Measurements from ENCODE around the gene ERCC2. TPM values are rescaled to one million over a fixed set of nuclear protein-coding genes. Genes with fewer than 3 reads are reported as not detected.

ERCC2 gene
- total RNA-seq, 1 experiment from 2014 or later: 58.9 TPM

DNA sequence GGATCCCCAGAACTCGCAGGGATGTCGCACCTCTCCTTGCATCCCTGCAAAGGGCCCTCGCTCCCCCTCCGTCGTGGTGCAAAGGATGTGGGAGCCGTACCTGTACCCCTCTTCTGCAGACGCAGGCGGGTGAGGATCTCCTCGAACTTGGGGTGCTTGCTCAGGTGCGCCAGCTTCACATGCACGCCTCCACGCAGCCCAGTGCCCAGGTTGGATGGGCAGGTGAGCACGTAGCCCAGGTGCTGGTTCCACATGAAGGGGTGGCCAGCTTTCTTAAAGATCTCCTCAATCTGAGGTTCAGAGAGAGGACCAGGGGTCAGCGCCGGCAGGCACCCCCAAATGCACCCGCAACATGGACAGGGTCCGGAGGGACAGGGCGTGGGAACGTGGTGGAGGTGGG lies 63.0 kb downstream of the ERCC2 start (continued):
- TF ChIP-seq EZH2phosphoT487 (IDR thresholded peaks at IDR 0.05; ENCODE audit: borderline replicate concordance) (no peak), SP1 (IDR thresholded peaks at IDR 0.05; ENCODE audit: low read depth) (no peak), SRF (IDR thresholded peaks at IDR 0.05; ENCODE audit: low read depth) (no peak), TCF7L2 (IDR thresholded peaks at IDR 0.05; ENCODE audit: borderline replicate concordance, extremely low read depth, insufficient read depth, insufficient read length) (no peak), MAX (IDR thresholded peaks at IDR 0.05) (no peak), EGR1 (IDR thresholded peaks at IDR 0.05; ENCODE audit: low read depth) (no peak), EZH2 (IDR thresholded peaks at IDR 0.05) (no peak)
- TF ChIP-seq, protein P1, sequence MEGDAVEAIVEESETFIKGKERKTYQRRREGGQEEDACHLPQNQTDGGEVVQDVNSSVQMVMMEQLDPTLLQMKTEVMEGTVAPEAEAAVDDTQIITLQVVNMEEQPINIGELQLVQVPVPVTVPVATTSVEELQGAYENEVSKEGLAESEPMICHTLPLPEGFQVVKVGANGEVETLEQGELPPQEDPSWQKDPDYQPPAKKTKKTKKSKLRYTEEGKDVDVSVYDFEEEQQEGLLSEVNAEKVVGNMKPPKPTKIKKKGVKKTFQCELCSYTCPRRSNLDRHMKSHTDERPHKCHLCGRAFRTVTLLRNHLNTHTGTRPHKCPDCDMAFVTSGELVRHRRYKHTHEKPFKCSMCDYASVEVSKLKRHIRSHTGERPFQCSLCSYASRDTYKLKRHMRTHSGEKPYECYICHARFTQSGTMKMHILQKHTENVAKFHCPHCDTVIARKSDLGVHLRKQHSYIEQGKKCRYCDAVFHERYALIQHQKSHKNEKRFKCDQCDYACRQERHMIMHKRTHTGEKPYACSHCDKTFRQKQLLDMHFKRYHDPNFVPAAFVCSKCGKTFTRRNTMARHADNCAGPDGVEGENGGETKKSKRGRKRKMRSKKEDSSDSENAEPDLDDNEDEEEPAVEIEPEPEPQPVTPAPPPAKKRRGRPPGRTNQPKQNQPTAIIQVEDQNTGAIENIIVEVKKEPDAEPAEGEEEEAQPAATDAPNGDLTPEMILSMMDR (IDR thresholded peaks at IDR 0.05 in 2 of 3, conservative IDR thresholded peaks at IDR 0.05 in 1 of 3; ENCODE audit: borderline replicate concordance in 1 of 3, insufficient read depth in 1 of 3, low read depth in 2 of 3, low read length in 2 of 3): no peak

DNA sequence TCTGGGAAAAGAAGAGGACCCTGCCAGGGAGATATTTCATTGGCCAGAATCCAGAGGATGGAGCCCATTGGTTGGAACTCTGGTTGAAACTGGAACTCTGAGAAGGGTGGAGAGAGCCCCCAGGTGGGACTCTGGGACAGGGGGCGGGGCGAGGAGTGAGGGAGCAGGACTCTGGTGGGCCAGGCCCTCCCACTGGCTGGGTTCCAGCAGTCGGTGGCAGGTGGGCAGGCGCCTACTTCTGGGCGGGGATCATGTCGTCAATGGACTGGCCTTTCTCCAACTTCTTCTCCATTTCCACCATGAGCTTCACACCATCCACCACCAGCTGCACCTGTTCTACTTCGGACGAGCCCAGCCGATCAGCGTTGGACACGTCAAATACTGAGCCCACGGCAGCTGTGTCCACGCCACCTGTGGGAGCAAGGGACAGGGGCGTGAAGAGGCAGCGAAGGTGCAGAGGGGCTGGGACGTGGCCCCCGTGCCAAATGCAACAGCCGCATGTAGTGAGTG lies 63.8 kb downstream of the ERCC2 start:
- Histone ChIP-seq H3K79me2 (ENCODE audit: insufficient read depth, low read length) (no peaks in the 10 kb centered on the region), H3K9ac (ENCODE audit: low read length) (no peak overlapping the region), H3K4me2 (ENCODE audit: low read length) (no peak overlapping the region), H2AFZ (ENCODE audit: low read depth, low read length, poor library complexity, severe bottlenecking) (no peak overlapping the region), H3K27me3 (ENCODE audit: insufficient read depth, low read length) (no peaks in the 10 kb centered on the region), H3K4me1 (ENCODE audit: control insufficient read depth in 1 of 2, insufficient read depth in 2 of 2, low read length in 2 of 2) (peaks cover 10 to 16% of the 10 kb centered on the region in 2 experiments), H4K20me1 (ENCODE audit: insufficient read depth) (no peaks in the 10 kb centered on the region), H3K27ac (ENCODE audit: low read depth, low read length) (no peak overlapping the region), H3K4me3 (replicated peaks in 1 of 2; ENCODE audit: low read depth in 1 of 2, low read length in 2 of 2) (no peak overlapping the region), H3K36me3 (ENCODE audit: control insufficient read depth in 1 of 2, insufficient read depth in 2 of 2, low read length in 2 of 2) (no peaks in the 10 kb centered on the region), H3K9me2 (ENCODE audit: insufficient read depth) (no peaks in the 10 kb centered on the region), H3K9me3 (ENCODE audit: control insufficient read depth in 1 of 2, insufficient read depth in 1 of 2, low read depth in 1 of 2, low read length in 2 of 2) (no peaks in the 10 kb centered on the region)
- no TSS peak for BruUV-seq (replicated peaks)
- ATAC-seq (no peak), DNase-seq (ENCODE audit: low read depth, low spot score) (no peak)
- CTCF ChIA-PET: no interaction called here
- POLR2A ChIA-PET: no interaction called here
- RAD21 ChIA-PET (ENCODE audit: low non-redundant PET in 1 of 2, low total read pairs in 2 of 2, uncharacterized antibody in 2 of 2, unreplicated experiment in 2 of 2): no interaction called here
- intact Hi-C loops (cut with micrococcal nuclease): no loop called here
- no peak for TF ChIP-seq ZFX (IDR thresholded peaks at IDR 0.05)
- no peak for TF ChIP-seq YY1 (IDR thresholded peaks at IDR 0.05; ENCODE audit: extremely low read depth, insufficient replicate concordance, low read depth, low read length)
- TF ChIP-seq REST (IDR thresholded peaks at IDR 0.05; ENCODE audit: low read depth): no peak
- TF ChIP-seq RAD21 (IDR thresholded peaks at IDR 0.05; ENCODE audit: low read depth): no peak
- TF ChIP-seq SIN3A (IDR thresholded peaks at IDR 0.05; ENCODE audit: low read depth): no peak
- no peak for TF ChIP-seq EZH2 (IDR thresholded peaks at IDR 0.05)
- TF ChIP-seq SP1 (IDR thresholded peaks at IDR 0.05; ENCODE audit: low read depth): no peak
- TF ChIP-seq, protein P2, sequence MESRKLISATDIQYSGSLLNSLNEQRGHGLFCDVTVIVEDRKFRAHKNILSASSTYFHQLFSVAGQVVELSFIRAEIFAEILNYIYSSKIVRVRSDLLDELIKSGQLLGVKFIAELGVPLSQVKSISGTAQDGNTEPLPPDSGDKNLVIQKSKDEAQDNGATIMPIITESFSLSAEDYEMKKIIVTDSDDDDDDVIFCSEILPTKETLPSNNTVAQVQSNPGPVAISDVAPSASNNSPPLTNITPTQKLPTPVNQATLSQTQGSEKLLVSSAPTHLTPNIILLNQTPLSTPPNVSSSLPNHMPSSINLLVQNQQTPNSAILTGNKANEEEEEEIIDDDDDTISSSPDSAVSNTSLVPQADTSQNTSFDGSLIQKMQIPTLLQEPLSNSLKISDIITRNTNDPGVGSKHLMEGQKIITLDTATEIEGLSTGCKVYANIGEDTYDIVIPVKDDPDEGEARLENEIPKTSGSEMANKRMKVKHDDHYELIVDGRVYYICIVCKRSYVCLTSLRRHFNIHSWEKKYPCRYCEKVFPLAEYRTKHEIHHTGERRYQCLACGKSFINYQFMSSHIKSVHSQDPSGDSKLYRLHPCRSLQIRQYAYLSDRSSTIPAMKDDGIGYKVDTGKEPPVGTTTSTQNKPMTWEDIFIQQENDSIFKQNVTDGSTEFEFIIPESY (IDR thresholded peaks at IDR 0.05; ENCODE audit: extremely low read depth, insufficient replicate concordance, low read length): no peak
- TF ChIP-seq JUND (IDR thresholded peaks at IDR 0.05): no peak
- TF ChIP-seq POLR2AphosphoS5 (IDR thresholded peaks at IDR 0.05; ENCODE audit: low read depth, low read length): no peak
